HEK293 (cell line): Measurements from ENCODE around the gene SLC22A4.
A peak's percentile ranks its signal among the peaks of the same experiment; 100 is the strongest.

Experiments used
- IKZF3 ChIP-seq: fragments of 450-650 bp; IDR thresholded peaks from 2 replicates; pipeline ENCODE4 v1.5.0; 2018; ENCODE audit warnings: missing biosample characterization, mild to moderate bottlenecking, missing genetic modification characterization, moderate library complexity
- KLF16 ChIP-seq: fragments of 450-650 bp; formaldehyde crosslinking; IDR thresholded peaks from 2 replicates; pipeline ENCODE4 v1.5.1; 2017; ENCODE audit warnings: missing biosample characterization, missing genetic modification characterization
- SP2 ChIP-seq: fragments of 450-650 bp; formaldehyde crosslinking; IDR thresholded peaks from 2 replicates; pipeline ENCODE4 v1.5.1; 2016; ENCODE audit warnings: missing biosample characterization, missing genetic modification characterization
- SP7 ChIP-seq: fragments of 450-650 bp; formaldehyde crosslinking; IDR thresholded peaks from 2 replicates; pipeline ENCODE4 v1.5.1; 2016; ENCODE audit warnings: missing biosample characterization, missing genetic modification characterization
- YY1 ChIP-seq: fragments of 450-650 bp; formaldehyde crosslinking; IDR thresholded peaks from 2 replicates; pipeline ENCODE4 v1.5.1; 2018; ENCODE audit warnings: missing biosample characterization, missing genetic modification characterization
- ZBTB17 ChIP-seq: fragments of 450-650 bp; formaldehyde crosslinking; IDR thresholded peaks from 2 replicates; pipeline ENCODE4 v1.5.1; 2016; ENCODE audit warnings: missing biosample characterization, missing genetic modification characterization
- ZBTB7A ChIP-seq: fragments of 450-650 bp; formaldehyde crosslinking; IDR thresholded peaks from 2 replicates; pipeline ENCODE4 v1.5.1; 2016; ENCODE audit warnings: low read depth, missing biosample characterization, missing genetic modification characterization
- ZBTB8A ChIP-seq: fragments of 450-650 bp; formaldehyde crosslinking; IDR thresholded peaks from 2 replicates; pipeline ENCODE4 v1.5.1; 2016; ENCODE audit warnings: missing biosample characterization, missing genetic modification characterization
- ZFHX2 ChIP-seq: fragments of 450-650 bp; formaldehyde crosslinking; conservative IDR thresholded peaks from 2 replicates; pipeline ENCODE4 v1.5.1; 2016; ENCODE audit warnings: missing biosample characterization, missing genetic modification characterization
- ZFP3 ChIP-seq: fragments of 450-650 bp; formaldehyde crosslinking; IDR thresholded peaks from 2 replicates; pipeline ENCODE4 v1.5.1; 2016; ENCODE audit warnings: low read depth, missing biosample characterization, missing genetic modification characterization
- ZFP41 ChIP-seq: fragments of 450-650 bp; formaldehyde crosslinking; IDR thresholded peaks from 2 replicates; pipeline ENCODE4 v1.5.1; 2016; ENCODE audit warnings: missing biosample characterization, missing genetic modification characterization, borderline replicate concordance
- ZNF146 ChIP-seq: fragments of 450-650 bp; formaldehyde crosslinking; IDR thresholded peaks from 2 replicates; pipeline ENCODE4 v1.5.1; 2016; ENCODE audit warnings: missing biosample characterization, missing genetic modification characterization
- ZNF184 ChIP-seq: fragments of 450-650 bp; IDR thresholded peaks from 2 replicates; pipeline ENCODE4 v1.5.1; 2018; ENCODE audit warnings: missing biosample characterization, mild to moderate bottlenecking, missing genetic modification characterization
- ZNF37A ChIP-seq: fragments of 450-650 bp; IDR thresholded peaks from 2 replicates; pipeline ENCODE4 v1.5.1; 2018; ENCODE audit warnings: missing biosample characterization, missing genetic modification characterization
- ZNF391 ChIP-seq: fragments of 450-650 bp; formaldehyde crosslinking; IDR thresholded peaks from 2 replicates; pipeline ENCODE4 v1.5.1; 2016; ENCODE audit warnings: low read depth, missing biosample characterization, missing genetic modification characterization, borderline replicate concordance
- ZNF544 ChIP-seq: fragments of 450-650 bp; formaldehyde crosslinking; IDR thresholded peaks from 2 replicates; pipeline ENCODE4 v1.5.0; 2017; ENCODE audit warnings: missing biosample characterization, missing genetic modification characterization
- ZNF621 ChIP-seq: fragments of 450-650 bp; formaldehyde crosslinking; IDR thresholded peaks from 2 replicates; pipeline ENCODE4 v1.5.1; 2017; ENCODE audit warnings: missing biosample characterization, missing genetic modification characterization
- ZNF623 ChIP-seq: fragments of 450-650 bp; formaldehyde crosslinking; IDR thresholded peaks from 2 replicates; pipeline ENCODE4 v1.5.1; 2016; ENCODE audit warnings: missing biosample characterization, missing genetic modification characterization
- ZNF629 ChIP-seq: fragments of 450-650 bp; formaldehyde crosslinking; IDR thresholded peaks from 2 replicates; pipeline ENCODE4 v1.5.1; 2017; ENCODE audit warnings: missing biosample characterization, missing genetic modification characterization
- ZNF654 ChIP-seq: fragments of 450-650 bp; formaldehyde crosslinking; IDR thresholded peaks from 2 replicates; pipeline ENCODE4 v1.5.1; 2016; ENCODE audit warnings: low read depth, missing biosample characterization, missing genetic modification characterization
- ZNF660 ChIP-seq: fragments of 450-650 bp; IDR thresholded peaks from 2 replicates; pipeline ENCODE4 v1.5.1; 2018; ENCODE audit warnings: missing biosample characterization, mild to moderate bottlenecking, missing genetic modification characterization
- ZNF701 ChIP-seq: fragments of 450-650 bp; formaldehyde crosslinking; IDR thresholded peaks from 2 replicates; pipeline ENCODE4 v1.5.1; 2016; ENCODE audit warnings: missing biosample characterization, missing genetic modification characterization
- TF ChIP-seq, protein P1 (sequence below): fragments of 450-650 bp; formaldehyde crosslinking; IDR thresholded peaks from 2 replicates; pipeline ENCODE4 v1.5.1; 2016; ENCODE audit warnings: missing biosample characterization, missing genetic modification characterization
- TF ChIP-seq, protein P2 (sequence below): fragments of 450-650 bp; IDR thresholded peaks from 2 replicates; pipeline ENCODE4 v1.5.1; 2018; ENCODE audit warnings: missing biosample characterization, missing genetic modification characterization
- TF ChIP-seq, protein P3 (sequence below): fragments of 450-650 bp; formaldehyde crosslinking; IDR thresholded peaks from 2 replicates; pipeline ENCODE4 v1.5.1; 2016; ENCODE audit warnings: missing biosample characterization, missing genetic modification characterization
- TF ChIP-seq, protein P4 (sequence below): fragments of 450-650 bp; IDR thresholded peaks from 2 replicates; pipeline ENCODE4 v1.5.1; 2018; ENCODE audit warnings: missing biosample characterization, mild to moderate bottlenecking, missing genetic modification characterization
- TF ChIP-seq, protein P5 (sequence below): fragments of 450-650 bp; formaldehyde crosslinking; IDR thresholded peaks from 2 replicates; pipeline ENCODE4 v1.5.1; 2016; ENCODE audit warnings: missing biosample characterization, missing genetic modification characterization
- TF ChIP-seq, protein P6 (sequence below): fragments of 450-650 bp; formaldehyde crosslinking; IDR thresholded peaks from 2 replicates; pipeline ENCODE4 v1.5.1; 2016; ENCODE audit warnings: missing biosample characterization, missing genetic modification characterization

SLC22A4 gene

DNA sequence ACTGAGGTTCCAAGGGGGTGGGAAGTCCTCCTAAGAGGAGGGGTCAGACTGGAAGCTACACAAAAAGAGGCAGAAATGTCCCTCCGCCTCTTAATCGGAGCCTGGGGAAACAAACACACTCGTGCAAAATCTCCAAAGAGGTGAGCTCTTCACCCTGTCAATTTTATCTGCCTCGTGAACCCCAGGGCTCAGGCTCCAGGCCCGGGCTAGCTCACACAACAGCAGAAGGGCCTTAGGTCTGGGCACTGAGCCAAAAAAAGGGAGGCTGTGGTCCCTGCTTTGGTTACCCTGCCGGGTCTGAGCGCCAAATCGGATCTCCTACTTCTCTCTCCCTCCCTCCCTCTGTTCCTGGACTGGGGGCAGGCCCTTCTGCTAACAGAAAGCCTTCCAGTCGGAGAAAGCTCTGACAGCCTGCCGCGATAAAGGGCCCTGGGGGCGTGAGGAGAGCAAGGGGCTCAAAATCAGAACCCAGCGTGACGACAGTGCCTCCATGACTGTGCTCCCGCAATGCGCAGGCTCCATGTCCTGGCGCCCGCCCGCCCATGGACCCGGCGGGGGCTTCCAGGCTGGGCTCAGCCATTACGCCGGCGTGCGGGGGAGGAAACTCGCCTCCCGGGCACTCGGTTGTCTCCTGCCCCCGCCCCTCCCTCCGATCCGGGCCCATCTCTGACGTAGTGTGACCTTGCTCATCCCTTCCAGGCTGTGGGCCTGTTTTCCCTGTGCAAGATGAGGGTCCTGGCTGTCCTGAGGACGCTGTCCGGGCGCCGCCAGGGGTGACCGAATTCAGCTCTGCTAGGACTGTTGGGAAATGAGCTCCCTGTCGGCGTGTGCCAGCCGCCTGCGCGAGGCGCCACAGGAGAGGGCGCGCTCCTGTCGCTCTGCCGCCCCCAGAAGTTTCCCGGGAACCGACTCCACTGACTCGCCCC lies 865 bp upstream of the SLC22A4 start (continued):
- TF ChIP-seq ZNF701 (no peak), ZNF184 (tag by site-specific recombination) (peak; percentile 88), ZNF37A (tag by site-specific recombination) (no peak), ZNF660 (peak; percentile 97), ZNF544 (tag by site-specific recombination) (no peak; the same call in 1 of the 2 replicates), SP7 (tag by site-specific recombination) (peak; percentile 70), SP2 (peak; percentile 83), ZFP41 (tag by site-specific recombination) (no peak), ZNF391 (0 out of 2 replicates have a peak, but pooled peaks have one; percentile 16), ZNF629 (tag by site-specific recombination) (peak; percentile 96), ZFHX2 (tag by site-specific recombination) (peak; percentile 92), ZBTB17 (peak; percentile 97), ZBTB7A (tag by site-specific recombination) (peak; percentile 33; the same call in 1 of the 2 replicates), YY1 (tag by site-specific recombination) (peak; percentile 87), ZNF654 (tag by site-specific recombination) (no peak), ZNF146 (peak; percentile 53; the same call in 1 of the 2 replicates), ZBTB8A (tag by site-specific recombination) (peak; percentile 97), ZNF621 (tag by site-specific recombination) (no peak), ZNF623 (tag by site-specific recombination) (0 out of 2 replicates have a peak, but pooled peaks have one; percentile 7), ZFP3 (no peak), IKZF3 (tag by site-specific recombination) (0 out of 2 replicates have a peak, but pooled peaks have one; percentile 13), KLF16 (tag by site-specific recombination) (0 out of 2 replicates have a peak, but pooled peaks have one; percentile 56)
- TF ChIP-seq, protein P1, sequence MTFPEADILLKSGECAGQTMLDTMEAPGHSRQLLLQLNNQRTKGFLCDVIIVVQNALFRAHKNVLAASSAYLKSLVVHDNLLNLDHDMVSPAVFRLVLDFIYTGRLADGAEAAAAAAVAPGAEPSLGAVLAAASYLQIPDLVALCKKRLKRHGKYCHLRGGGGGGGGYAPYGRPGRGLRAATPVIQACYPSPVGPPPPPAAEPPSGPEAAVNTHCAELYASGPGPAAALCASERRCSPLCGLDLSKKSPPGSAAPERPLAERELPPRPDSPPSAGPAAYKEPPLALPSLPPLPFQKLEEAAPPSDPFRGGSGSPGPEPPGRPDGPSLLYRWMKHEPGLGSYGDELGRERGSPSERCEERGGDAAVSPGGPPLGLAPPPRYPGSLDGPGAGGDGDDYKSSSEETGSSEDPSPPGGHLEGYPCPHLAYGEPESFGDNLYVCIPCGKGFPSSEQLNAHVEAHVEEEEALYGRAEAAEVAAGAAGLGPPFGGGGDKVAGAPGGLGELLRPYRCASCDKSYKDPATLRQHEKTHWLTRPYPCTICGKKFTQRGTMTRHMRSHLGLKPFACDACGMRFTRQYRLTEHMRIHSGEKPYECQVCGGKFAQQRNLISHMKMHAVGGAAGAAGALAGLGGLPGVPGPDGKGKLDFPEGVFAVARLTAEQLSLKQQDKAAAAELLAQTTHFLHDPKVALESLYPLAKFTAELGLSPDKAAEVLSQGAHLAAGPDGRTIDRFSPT = peak; percentile 90
- TF ChIP-seq, protein P2, sequence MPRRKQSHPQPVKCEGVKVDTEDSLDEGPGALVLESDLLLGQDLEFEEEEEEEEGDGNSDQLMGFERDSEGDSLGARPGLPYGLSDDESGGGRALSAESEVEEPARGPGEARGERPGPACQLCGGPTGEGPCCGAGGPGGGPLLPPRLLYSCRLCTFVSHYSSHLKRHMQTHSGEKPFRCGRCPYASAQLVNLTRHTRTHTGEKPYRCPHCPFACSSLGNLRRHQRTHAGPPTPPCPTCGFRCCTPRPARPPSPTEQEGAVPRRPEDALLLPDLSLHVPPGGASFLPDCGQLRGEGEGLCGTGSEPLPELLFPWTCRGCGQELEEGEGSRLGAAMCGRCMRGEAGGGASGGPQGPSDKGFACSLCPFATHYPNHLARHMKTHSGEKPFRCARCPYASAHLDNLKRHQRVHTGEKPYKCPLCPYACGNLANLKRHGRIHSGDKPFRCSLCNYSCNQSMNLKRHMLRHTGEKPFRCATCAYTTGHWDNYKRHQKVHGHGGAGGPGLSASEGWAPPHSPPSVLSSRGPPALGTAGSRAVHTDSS = no peak; the same call in 1 of the 2 replicates
- TF ChIP-seq, protein P3, sequence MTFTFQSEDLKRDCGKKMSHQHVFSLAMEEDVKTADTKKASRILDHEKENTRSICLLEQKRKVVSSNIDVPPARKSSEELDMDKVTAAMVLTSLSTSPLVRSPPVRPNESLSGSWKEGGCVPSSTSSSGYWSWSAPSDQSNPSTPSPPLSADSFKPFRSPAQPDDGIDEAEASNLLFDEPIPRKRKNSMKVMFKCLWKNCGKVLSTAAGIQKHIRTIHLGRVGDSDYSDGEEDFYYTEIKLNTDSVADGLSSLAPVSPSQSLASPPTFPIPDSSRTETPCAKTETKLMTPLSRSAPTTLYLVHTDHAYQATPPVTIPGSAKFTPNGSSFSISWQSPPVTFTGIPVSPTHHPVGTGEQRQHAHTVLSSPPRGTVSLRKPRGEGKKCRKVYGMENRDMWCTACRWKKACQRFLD (tag by site-specific recombination) = no peak
- TF ChIP-seq, protein P4, sequence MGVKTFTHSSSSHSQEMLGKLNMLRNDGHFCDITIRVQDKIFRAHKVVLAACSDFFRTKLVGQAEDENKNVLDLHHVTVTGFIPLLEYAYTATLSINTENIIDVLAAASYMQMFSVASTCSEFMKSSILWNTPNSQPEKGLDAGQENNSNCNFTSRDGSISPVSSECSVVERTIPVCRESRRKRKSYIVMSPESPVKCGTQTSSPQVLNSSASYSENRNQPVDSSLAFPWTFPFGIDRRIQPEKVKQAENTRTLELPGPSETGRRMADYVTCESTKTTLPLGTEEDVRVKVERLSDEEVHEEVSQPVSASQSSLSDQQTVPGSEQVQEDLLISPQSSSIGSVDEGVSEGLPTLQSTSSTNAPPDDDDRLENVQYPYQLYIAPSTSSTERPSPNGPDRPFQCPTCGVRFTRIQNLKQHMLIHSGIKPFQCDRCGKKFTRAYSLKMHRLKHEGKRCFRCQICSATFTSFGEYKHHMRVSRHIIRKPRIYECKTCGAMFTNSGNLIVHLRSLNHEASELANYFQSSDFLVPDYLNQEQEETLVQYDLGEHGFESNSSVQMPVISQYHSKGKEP (tag by site-specific recombination) = 0 out of 2 replicates have a peak, but pooled peaks have one; percentile 8
- TF ChIP-seq, protein P5, sequence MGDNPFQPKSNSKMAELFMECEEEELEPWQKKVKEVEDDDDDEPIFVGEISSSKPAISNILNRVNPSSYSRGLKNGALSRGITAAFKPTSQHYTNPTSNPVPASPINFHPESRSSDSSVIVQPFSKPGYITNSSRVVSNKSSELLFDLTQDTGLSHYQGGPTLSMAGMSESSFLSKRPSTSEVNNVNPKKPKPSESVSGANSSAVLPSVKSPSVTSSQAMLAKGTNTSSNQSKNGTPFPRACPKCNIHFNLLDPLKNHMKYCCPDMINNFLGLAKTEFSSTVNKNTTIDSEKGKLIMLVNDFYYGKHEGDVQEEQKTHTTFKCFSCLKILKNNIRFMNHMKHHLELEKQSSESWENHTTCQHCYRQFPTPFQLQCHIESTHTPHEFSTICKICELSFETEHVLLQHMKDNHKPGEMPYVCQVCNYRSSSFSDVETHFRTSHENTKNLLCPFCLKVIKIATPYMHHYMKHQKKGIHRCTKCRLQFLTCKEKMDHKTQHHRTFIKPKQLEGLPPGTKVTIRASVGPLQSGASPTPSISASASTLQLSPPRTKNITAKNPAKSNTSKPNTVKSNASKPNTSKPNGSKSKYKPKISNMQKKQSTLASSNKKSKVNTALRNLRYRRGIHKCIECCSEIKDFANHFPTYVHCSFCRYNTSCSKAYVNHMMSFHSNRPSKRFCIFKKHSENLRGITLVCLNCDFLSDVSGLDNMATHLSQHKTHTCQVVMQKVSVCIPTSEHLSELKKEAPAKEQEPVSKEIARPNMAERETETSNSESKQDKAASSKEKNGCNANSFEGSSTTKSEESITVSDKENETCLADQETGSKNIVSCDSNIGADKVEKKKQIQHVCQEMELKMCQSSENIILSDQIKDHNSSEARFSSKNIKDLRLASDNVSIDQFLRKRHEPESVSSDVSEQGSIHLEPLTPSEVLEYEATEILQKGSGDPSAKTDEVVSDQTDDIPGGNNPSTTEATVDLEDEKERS (tag by site-specific recombination) = no peak
- TF ChIP-seq, protein P6, sequence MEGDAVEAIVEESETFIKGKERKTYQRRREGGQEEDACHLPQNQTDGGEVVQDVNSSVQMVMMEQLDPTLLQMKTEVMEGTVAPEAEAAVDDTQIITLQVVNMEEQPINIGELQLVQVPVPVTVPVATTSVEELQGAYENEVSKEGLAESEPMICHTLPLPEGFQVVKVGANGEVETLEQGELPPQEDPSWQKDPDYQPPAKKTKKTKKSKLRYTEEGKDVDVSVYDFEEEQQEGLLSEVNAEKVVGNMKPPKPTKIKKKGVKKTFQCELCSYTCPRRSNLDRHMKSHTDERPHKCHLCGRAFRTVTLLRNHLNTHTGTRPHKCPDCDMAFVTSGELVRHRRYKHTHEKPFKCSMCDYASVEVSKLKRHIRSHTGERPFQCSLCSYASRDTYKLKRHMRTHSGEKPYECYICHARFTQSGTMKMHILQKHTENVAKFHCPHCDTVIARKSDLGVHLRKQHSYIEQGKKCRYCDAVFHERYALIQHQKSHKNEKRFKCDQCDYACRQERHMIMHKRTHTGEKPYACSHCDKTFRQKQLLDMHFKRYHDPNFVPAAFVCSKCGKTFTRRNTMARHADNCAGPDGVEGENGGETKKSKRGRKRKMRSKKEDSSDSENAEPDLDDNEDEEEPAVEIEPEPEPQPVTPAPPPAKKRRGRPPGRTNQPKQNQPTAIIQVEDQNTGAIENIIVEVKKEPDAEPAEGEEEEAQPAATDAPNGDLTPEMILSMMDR (tag by site-specific recombination) = peak; percentile 91
